Endothelial cell of umbilical vein (primary cell): Measurements from ENCODE around the gene OPCML. TPM values are rescaled to one million over a fixed set of nuclear protein-coding genes. Genes with fewer than 3 reads are reported as not detected.

Experiments used
- BruUV-seq: library from RNA; stranded (reverse); fragments of 400-500 nt; replicated peaks from 2 replicates; lab custom pipeline; 2021; lab: Mats Ljungman, UMichigan
- CTCF ChIA-PET: fragments of 300-600, 350-600 bp; sonication (Branson Sonifier 250); formaldehyde crosslinking; loops from one replicate; lab custom pipeline; 2021; ENCODE audit warnings: antibody characterized with exemption, inconsistent platforms; lab: Charles Lee
- POLR2A ChIA-PET: fragments of 300-600, 350-600 bp; sonication (Branson Sonifier 250); formaldehyde crosslinking; loops from one replicate; lab custom pipeline; 2021; ENCODE audit warnings: antibody characterized with exemption, inconsistent platforms; lab: Charles Lee
- DNase-seq: peaks from one replicate; pipeline ENCODE4 v3.0.0-alpha.2; 2011; ENCODE audit warnings: low read depth, low spot score
- FAIRE-seq: peaks from 2 replicates; lab custom pipeline; 2011; peaks lifted over from hg19 to GRCh38; lab: Jason Lieb, UNC
- H2AFZ ChIP-seq: 2 replicates; pipeline ENCODE4 v1.6.0; 2012; ENCODE audit warnings: low read depth, low read length, control low read depth, inconsistent platforms
- H3K27ac ChIP-seq: 2 replicates; pipeline ENCODE4 v1.5.1; 2011; ENCODE audit warnings: low read depth, mild to moderate bottlenecking, control low read depth, low read length, moderate library complexity; ENCODE audit not compliant: insufficient read depth
- H3K27me3 ChIP-seq, 2 experiments: 2 replicates each; pipeline versions ENCODE4 v1.6.0 to v1.6.1; 2011; ENCODE audit warnings: low read length in 2 of 2, mixed read lengths in 1 of 2; ENCODE audit not compliant: control insufficient read depth in 2 of 2, insufficient read depth in 2 of 2
- H3K36me3 ChIP-seq, 2 experiments: 2 replicates in 1 of 2; 3 replicates in 1 of 2; pipeline ENCODE4 v1.5.1; 2011; ENCODE audit warnings: low read length in 2 of 2, mild to moderate bottlenecking in 1 of 2, moderate library complexity in 1 of 2; ENCODE audit not compliant: control insufficient read depth in 2 of 2, insufficient read depth in 2 of 2; ENCODE audit errors: extremely low read depth in 1 of 2
- H3K4me1 ChIP-seq: 3 replicates; pipeline ENCODE4 v1.5.1; 2011; ENCODE audit warnings: mild to moderate bottlenecking, low read length; ENCODE audit not compliant: control insufficient read depth, insufficient read depth; ENCODE audit errors: extremely low read depth
- H3K4me2 ChIP-seq: 2 replicates; pipeline ENCODE4 v1.6.1; 2011; ENCODE audit warnings: low read length, control low read depth, mixed read lengths; ENCODE audit not compliant: insufficient read depth
- H3K4me3 ChIP-seq, 3 experiments: fragments of 200-600 bp in 1 of 3; sonication (generic), shearing (Covaris generic) in 1 of 3; replicated peaks in 1 of 3; 2 replicates each; pipeline ENCODE4 v1.5.1; 2011 to 2016; ENCODE audit warnings: control low read depth in 3 of 3, low read length in 3 of 3, mild to moderate bottlenecking in 2 of 3, inconsistent platforms in 1 of 3, low read depth in 1 of 3, moderate library complexity in 1 of 3; ENCODE audit not compliant: insufficient read depth in 1 of 3
- H3K79me2 ChIP-seq: 2 replicates; pipeline ENCODE4 v1.6.0; 2012; ENCODE audit warnings: low read length, inconsistent platforms; ENCODE audit not compliant: control insufficient read depth, insufficient read depth
- H3K9ac ChIP-seq: replicated peaks from 2 replicates; pipeline ENCODE3; 2011; ENCODE audit warnings: low read length, control low read depth; ENCODE audit not compliant: insufficient read depth; ENCODE audit errors: extremely low read depth
- H3K9me1 ChIP-seq: replicated peaks from 3 replicates; pipeline ENCODE4 v1.6.0; 2011; ENCODE audit warnings: mild to moderate bottlenecking, low read length; ENCODE audit not compliant: control insufficient read depth, insufficient read depth; ENCODE audit errors: extremely low read depth
- H3K9me3 ChIP-seq: replicated peaks from 2 replicates; pipeline ENCODE4 v1.5.1; 2012; ENCODE audit warnings: low read length, inconsistent platforms; ENCODE audit not compliant: control insufficient read depth, insufficient read depth
- H4K20me1 ChIP-seq: replicated peaks from 2 replicates; pipeline ENCODE3; 2011; ENCODE audit warnings: mild to moderate bottlenecking, low read length; ENCODE audit not compliant: control insufficient read depth, insufficient read depth; ENCODE audit errors: extremely low read depth
- EZH2 ChIP-seq: IDR thresholded peaks from 2 replicates; pipeline ENCODE4 v1.6.1; 2012; ENCODE audit warnings: borderline replicate concordance, low read depth, mild to moderate bottlenecking, moderate library complexity, low read length, inconsistent platforms; ENCODE audit not compliant: severe bottlenecking
- FOS ChIP-seq: IDR thresholded peaks from 2 replicates; pipeline ENCODE4 v1.6.1; 2011; ENCODE audit warnings: mild to moderate bottlenecking, low read length, moderate library complexity, borderline replicate concordance; ENCODE audit not compliant: insufficient read depth
- POLR2A ChIP-seq: IDR thresholded peaks from 2 replicates; pipeline ENCODE4 v1.6.1; 2012; ENCODE audit warnings: low read depth, mild to moderate bottlenecking, control low read depth, low read length
- POLR2AphosphoS5 ChIP-seq: IDR thresholded peaks from 2 replicates; pipeline ENCODE4 v1.6.1; 2012; ENCODE audit warnings: low read depth, mild to moderate bottlenecking, control low read depth, low read length, moderate library complexity; ENCODE audit not compliant: insufficient read depth
- dilution Hi-C: fragments of 300-500 bp; cut with MboI; formaldehyde crosslinking; loops from one replicate; pipeline ENCODE4 v1.15.0; 2019; ENCODE audit warnings: low sequenced_read_pairs; ENCODE audit not compliant: extremely low pct_ligation_motif_present
- intact Hi-C: fragments of 100-400 bp; cut with micrococcal nuclease; formaldehyde crosslinking; loops from one replicate; pipeline ENCODE4 v1.10.0; 2022
- polyA plus RNA-seq, 4 experiments: library from polyadenylated mRNA; depleted of rRNA in 3 of 4; stranded (reverse) in 3 of 4; unstranded in 1 of 4; fragments of >200 nt; gene quantifications; 2 replicates each; pipeline versions ENCODE4 v1.2.1 to v1.2.3, GENCODE V29; 2011 to 2012; ENCODE audit warnings: missing spikeins in 1 of 4
- total RNA-seq: library from RNA; stranded (reverse); gene quantifications from 2 replicates; pipeline ENCODE4 v1.2.3, GENCODE V29; 2021
- TF ChIP-seq, protein P1 (sequence below): IDR thresholded peaks from 2 replicates; pipeline ENCODE4 v1.6.1; 2011; ENCODE audit not compliant: insufficient read depth, insufficient read length

The OPCML gene
- total and polyA plus RNA-seq, 2 donors (not counting 3 experiments of a cell fraction or from before 2014, with no cell fraction given) = not detected

DNA sequence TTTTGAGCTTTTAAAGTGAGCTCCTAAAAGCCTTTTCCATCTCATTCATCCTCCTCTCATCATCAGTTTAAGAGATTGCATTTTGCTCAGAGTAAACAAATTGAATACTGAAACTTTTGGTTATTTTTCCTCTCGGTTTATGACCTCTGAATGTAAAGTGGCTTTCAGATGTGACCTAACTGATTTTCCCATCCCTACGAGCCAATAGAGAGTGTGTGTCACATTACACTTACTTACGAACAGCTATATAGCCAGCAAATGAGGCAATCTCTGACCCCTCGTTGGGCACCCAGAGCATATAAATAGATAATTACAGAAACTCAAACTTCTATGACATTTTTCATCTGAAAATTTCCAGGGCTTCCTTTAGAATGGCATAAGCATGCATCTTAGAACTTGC is 317.7 kb downstream of the OPCML start:
- H3K4me2 ChIP-seq = no peak overlapping the region
- dilution Hi-C loops = no loop called here
- no peak overlapping the region for H3K27ac ChIP-seq
- H4K20me1 ChIP-seq = no peaks in the 10 kb centered on the region
- no peaks in the 10 kb centered on the region for H3K9me1 ChIP-seq
- TF ChIP-seq POLR2AphosphoS5 = no peak
- H3K4me1 ChIP-seq = no peaks in the 10 kb centered on the region
- BruUV-seq = no TSS peak
- no peaks in the 10 kb centered on the region for H3K36me3 ChIP-seq
- peaks cover 7% of the 10 kb centered on the region for H3K9me3 ChIP-seq
- POLR2A ChIA-PET = no interaction called here
- H3K27me3 ChIP-seq = no peaks in the 10 kb centered on the region
- H2AFZ ChIP-seq = no peak overlapping the region
- H3K4me3 ChIP-seq = no peak overlapping the region
- CTCF ChIA-PET = no interaction called here
- no peaks in the 10 kb centered on the region for H3K79me2 ChIP-seq
- FAIRE-seq (no peak), DNase-seq (no peak)
- intact Hi-C loops = no loop called here
- H3K9ac ChIP-seq = no peak overlapping the region

DNA sequence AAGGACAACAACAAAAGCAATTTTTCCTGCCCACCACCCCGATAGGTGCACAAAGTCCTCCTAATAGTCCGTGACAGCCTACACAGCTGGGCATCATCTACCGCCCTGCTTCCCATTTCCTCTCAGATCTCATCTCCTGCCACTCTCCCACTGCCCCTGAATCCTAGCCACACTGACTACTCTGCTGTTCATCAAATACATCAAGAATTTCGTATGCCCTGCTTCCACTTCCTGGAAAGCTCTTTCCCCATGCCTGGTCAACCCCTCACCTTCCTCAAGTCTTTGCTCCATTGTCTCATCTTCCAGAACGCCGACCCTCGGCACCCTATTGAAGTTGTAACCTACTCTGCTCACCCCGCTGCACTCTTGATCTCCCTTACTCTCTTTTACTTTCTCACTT is 320.1 kb downstream of the OPCML start:
- ChIA-PET POLR2A (no interaction called here), CTCF (no interaction called here)
- Histone ChIP-seq H4K20me1 (no peaks in the 10 kb centered on the region), H3K27me3 (no peaks in the 10 kb centered on the region), H3K9me3 (peaks cover 4% of the 10 kb centered on the region), H3K4me3 (no peak overlapping the region), H3K4me1 (no peaks in the 10 kb centered on the region), H3K36me3 (no peaks in the 10 kb centered on the region), H3K79me2 (no peaks in the 10 kb centered on the region), H3K27ac (no peak overlapping the region), H3K9ac (no peak overlapping the region), H3K9me1 (no peaks in the 10 kb centered on the region), H3K4me2 (no peak overlapping the region), H2AFZ (no peak overlapping the region)
- dilution Hi-C loops = no loop called here
- TF ChIP-seq EZH2 (no peak), POLR2A (no peak), FOS (no peak)
- TF ChIP-seq, protein P1, sequence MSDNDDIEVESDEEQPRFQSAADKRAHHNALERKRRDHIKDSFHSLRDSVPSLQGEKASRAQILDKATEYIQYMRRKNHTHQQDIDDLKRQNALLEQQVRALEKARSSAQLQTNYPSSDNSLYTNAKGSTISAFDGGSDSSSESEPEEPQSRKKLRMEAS = no peak
- intact Hi-C loops = no loop called here
- no peak for FAIRE-seq
- BruUV-seq = no TSS peak
- DNase-seq = no peak
